Measurements from ENCODE around the gene PFKFB3. TPM values are rescaled to one million over a fixed set of nuclear protein-coding genes. Genes with fewer than 3 reads are reported as not detected.

Gene PFKFB3
- total and polyA plus RNA-seq, 9 of the 15 experiments (the other 6 are each of a cell fraction or from before 2014, with no cell fraction given): 0.46 to 21.6 (median 7.8) TPM

- Histone ChIP-seq H3K4me2 (ENCODE audit: insufficient read depth, low read length) (no peak overlapping the region), H3K79me2 (ENCODE audit: control insufficient read depth, insufficient read depth, low read length) (no peaks in the 10 kb centered on the region), H3K9me3 (replicated peaks; ENCODE audit: control insufficient read depth, insufficient read depth, low read depth, low read length) (no peaks in the 10 kb centered on the region), H3K27ac (ENCODE audit: extremely low read depth, low read depth, low read length) (no peak overlapping the region), H2AFZ (ENCODE audit: low read depth, low read length) (no peak overlapping the region), H3K27me3 (ENCODE audit: control insufficient read depth in 2 of 2, insufficient read depth in 2 of 2, low read length in 2 of 2) (no peaks in the 10 kb centered on the region), H3K4me1 (replicated peaks in 1 of 2; ENCODE audit: control insufficient read depth in 2 of 2, insufficient read depth in 2 of 2, low read length in 2 of 2) (peaks cover 0 to 3% of the 10 kb centered on the region in 2 experiments; a peak in 1 of 5 replicates), H3K4me3 (no peak overlapping the region), H3K36me3 (ENCODE audit: control insufficient read depth, insufficient read depth, low read length) (peaks cover 83% of the 10 kb centered on the region; the same call in 2 of the 3 replicates), H3K9me1 (ENCODE audit: control insufficient read depth, insufficient read depth, low read length) (no peaks in the 10 kb centered on the region), H4K20me1 (replicated peaks; ENCODE audit: control insufficient read depth, insufficient read depth, low read length) (no peaks in the 10 kb centered on the region), H3K9ac (ENCODE audit: insufficient read depth in 1 of 2, low read depth in 2 of 2, low read length in 2 of 2) (no peak overlapping the region; a peak in 1 of 4 replicates)
- FAIRE-seq (no peak), DNase-seq (ENCODE audit: extremely low read depth in 1 of 4, low spot score in 3 of 4) (no peak), ATAC-seq (no peak)
- no TSS peak for BruUV-seq (replicated peaks)
- CTCF ChIA-PET (ENCODE audit: low intra/inter-chr PET ratio): no interaction called here
- POLR2A ChIA-PET: no interaction called here
- in situ Hi-C loops (cut with MboI): no loop called here
- WGBS (ENCODE audit: insufficient coverage, low coverage, missing lambda C conversion rate): 84% methylated on average over 21 of the region's 21 CpGs
- intact Hi-C loops (cut with micrococcal nuclease): no loop called here
- TF ChIP-seq, protein P1, sequence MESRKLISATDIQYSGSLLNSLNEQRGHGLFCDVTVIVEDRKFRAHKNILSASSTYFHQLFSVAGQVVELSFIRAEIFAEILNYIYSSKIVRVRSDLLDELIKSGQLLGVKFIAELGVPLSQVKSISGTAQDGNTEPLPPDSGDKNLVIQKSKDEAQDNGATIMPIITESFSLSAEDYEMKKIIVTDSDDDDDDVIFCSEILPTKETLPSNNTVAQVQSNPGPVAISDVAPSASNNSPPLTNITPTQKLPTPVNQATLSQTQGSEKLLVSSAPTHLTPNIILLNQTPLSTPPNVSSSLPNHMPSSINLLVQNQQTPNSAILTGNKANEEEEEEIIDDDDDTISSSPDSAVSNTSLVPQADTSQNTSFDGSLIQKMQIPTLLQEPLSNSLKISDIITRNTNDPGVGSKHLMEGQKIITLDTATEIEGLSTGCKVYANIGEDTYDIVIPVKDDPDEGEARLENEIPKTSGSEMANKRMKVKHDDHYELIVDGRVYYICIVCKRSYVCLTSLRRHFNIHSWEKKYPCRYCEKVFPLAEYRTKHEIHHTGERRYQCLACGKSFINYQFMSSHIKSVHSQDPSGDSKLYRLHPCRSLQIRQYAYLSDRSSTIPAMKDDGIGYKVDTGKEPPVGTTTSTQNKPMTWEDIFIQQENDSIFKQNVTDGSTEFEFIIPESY (CRISPR knock-in tag; IDR thresholded peaks at IDR 0.05): no peak
- TF ChIP-seq RBM39 (optimal IDR thresholded peaks at IDR 0.05; ENCODE audit: low read depth, low read length): no peak
- no peak for TF ChIP-seq GATAD2B (IDR thresholded peaks at IDR 0.05; ENCODE audit: borderline replicate concordance)
- no peak for TF ChIP-seq TSC22D4 (tag; IDR thresholded peaks at IDR 0.05)
- TF ChIP-seq NR2C1 (IDR thresholded peaks at IDR 0.05): no peak
- no peak for TF ChIP-seq NR2C1 (tag; IDR thresholded peaks at IDR 0.05)
- no peak for TF ChIP-seq PHB (CRISPR knock-in tag; IDR thresholded peaks at IDR 0.05)
- TF ChIP-seq SOX6 (IDR thresholded peaks at IDR 0.05): no peak
- TF ChIP-seq, protein P2, sequence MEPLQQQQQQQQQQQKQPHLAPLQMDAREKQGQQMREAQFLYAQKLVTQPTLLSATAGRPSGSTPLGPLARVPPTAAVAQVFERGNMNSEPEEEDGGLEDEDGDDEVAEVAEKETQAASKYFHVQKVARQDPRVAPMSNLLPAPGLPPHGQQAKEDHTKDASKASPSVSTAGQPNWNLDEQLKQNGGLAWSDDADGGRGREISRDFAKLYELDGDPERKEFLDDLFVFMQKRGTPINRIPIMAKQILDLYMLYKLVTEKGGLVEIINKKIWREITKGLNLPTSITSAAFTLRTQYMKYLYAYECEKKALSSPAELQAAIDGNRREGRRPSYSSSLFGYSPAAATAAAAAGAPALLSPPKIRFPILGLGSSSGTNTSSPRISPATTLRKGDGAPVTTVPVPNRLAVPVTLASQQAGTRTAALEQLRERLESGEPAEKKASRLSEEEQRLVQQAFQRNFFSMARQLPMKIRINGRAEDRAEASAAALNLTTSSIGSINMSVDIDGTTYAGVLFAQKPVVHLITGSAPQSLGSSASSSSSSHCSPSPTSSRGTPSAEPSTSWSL (CRISPR knock-in tag; IDR thresholded peaks at IDR 0.05; ENCODE audit: borderline replicate concordance): no peak
Measured at GRCh38 chr10:6221971-6222751, 19.4 kb downstream of the PFKFB3 start.
